GM12873 (cell line): ENCODE results near the gene SORL1.

Experiments used
- CTCF ChIP-seq: IDR thresholded peaks from 2 replicates; pipeline ENCODE4 v1.5.1; 2012; ENCODE audit warnings: low read depth, mild to moderate bottlenecking, moderate library complexity, low read length, control low read depth; ENCODE audit not compliant: insufficient read depth; ENCODE audit errors: missing control alignments

Gene SORL1

GRCh38 chr11:121530257-121530656 is 78.1 kb downstream of the SORL1 start:
- no peak for TF ChIP-seq CTCF

GRCh38 chr11:121533601-121534000 is 81.5 kb downstream of the SORL1 start:
- TF ChIP-seq CTCF = no peak

- TF ChIP-seq CTCF = no peak
Measured at GRCh38 chr11:121534131-121535093, 82.3 kb downstream of the SORL1 start.

GRCh38 chr11:121535129-121535796 is 83.1 kb downstream of the SORL1 start:
- no peak for TF ChIP-seq CTCF

GRCh38 chr11:121536126-121536525 is 84.0 kb downstream of the SORL1 start:
- no peak for TF ChIP-seq CTCF

- TF ChIP-seq CTCF = no peak
Measured at GRCh38 chr11:121538054-121538453, 85.9 kb downstream of the SORL1 start.

GRCh38 chr11:121539000-121539399 is 86.9 kb downstream of the SORL1 start:
- no peak for TF ChIP-seq CTCF
